Thyroid gland (tissue), 4 donors: ENCODE measurements around the gene UCN2.

Experiments
- CTCF ChIP-seq, 6 experiments: fragments of 200-600 bp in 3 of 6; fragments of 450-650 bp in 3 of 6; sonication (generic) in 3 of 6; IDR thresholded peaks; one replicate each; pipeline ENCODE4 v1.5.1; 2016 to 2019; ENCODE audit warnings: antibody characterized with exemption in 6 of 6, mild to moderate bottlenecking in 2 of 6, inconsistent platforms in 1 of 6, moderate library complexity in 1 of 6
- POLR2A ChIP-seq, 2 donors: fragments of 450-650 bp; IDR thresholded peaks; one replicate each; pipeline ENCODE4 v1.6.1; 2017; ENCODE audit warnings: antibody characterized with exemption in 2 of 2, mild to moderate bottlenecking in 2 of 2, moderate library complexity in 1 of 2

- TF ChIP-seq CTCF (IDR thresholded peaks at IDR 0.05) (no peak), POLR2A (IDR thresholded peaks at IDR 0.05) (no peak)
Measured at GRCh38 chr3:48596157-48596556, 32.6 kb upstream of the UCN2 start.
